Activated naive CD8-positive, alpha-beta T cell treated with anti-CD3 and anti-CD28 coated beads, Interleukin-2, amount 50 U/mL, for 24 hours (primary cell): ENCODE measurements around the gene SHMT1.
"Not testable (repeated sequence)": the region's sequence is repeated elsewhere in the genome, so short reads cannot be mapped to it uniquely, and the experiment has no call there.

Experiments
- ATAC-seq: fragments of 150-1000 bp; cut with Tn5 transposase; one replicate; pipeline ENCODE4 v1.10.0; 2021
- DNase-seq: peaks from one replicate; pipeline ENCODE4 v3.0.0; 2021
- H3K27ac Mint-ChIP-seq: one replicate; pipeline ENCODE4 v1.8.0; 2021; ENCODE audit warnings: mild to moderate bottlenecking, mixed read lengths
- H3K27me3 Mint-ChIP-seq: one replicate; pipeline ENCODE4 v1.8.0; 2021; ENCODE audit warnings: mixed read lengths
- H3K36me3 Mint-ChIP-seq: one replicate; pipeline ENCODE4 v1.8.0; 2021; ENCODE audit warnings: low read depth, mixed read lengths
- H3K4me1 Mint-ChIP-seq: one replicate; pipeline ENCODE4 v1.8.0; 2021; ENCODE audit warnings: mixed read lengths
- H3K4me3 Mint-ChIP-seq: one replicate; pipeline ENCODE4 v1.8.0; 2021; ENCODE audit warnings: mild to moderate bottlenecking, moderate library complexity, mixed read lengths
- H3K9me3 Mint-ChIP-seq: one replicate; pipeline ENCODE4 v1.8.0; 2021; ENCODE audit warnings: mixed read lengths

SHMT1 gene

GRCh38 chr17:18362698-18363100 lies 651 bp downstream of the SHMT1 start:
- DNase-seq (peak; percentile 15), ATAC-seq (no peak)
- peak overlapping the region; percentile 88 for H3K4me3 Mint-ChIP-seq
- no peaks in the 10 kb centered on the region for H3K27me3 Mint-ChIP-seq
- no peaks in the 10 kb centered on the region for H3K36me3 Mint-ChIP-seq
- H3K4me1 Mint-ChIP-seq: peaks cover 18% of the 10 kb centered on the region
- H3K9me3 Mint-ChIP-seq: no peaks in the 10 kb centered on the region
- H3K27ac Mint-ChIP-seq: peak overlapping the region; percentile 60

GRCh38 chr17:18361837-18362697 lies 1.3 kb downstream of the SHMT1 start:
- H3K27ac Mint-ChIP-seq: peak overlapping the region; percentile 60
- no peak for ATAC-seq

GRCh38 chr17:18360518-18360917 lies 2.8 kb downstream of the SHMT1 start:
- no peaks in the 10 kb centered on the region for H3K27me3 Mint-ChIP-seq
- H3K4me1 Mint-ChIP-seq: peaks cover 18% of the 10 kb centered on the region
- no peak overlapping the region for H3K4me3 Mint-ChIP-seq

More at GRCh38 chr17:18361837-18362697, 1.3 kb downstream of the SHMT1 start:
- DNase-seq: no peak
- Mint-ChIP-seq H3K27me3 (no peaks in the 10 kb centered on the region), H3K9me3 (no peaks in the 10 kb centered on the region), H3K4me1 (peaks cover 18% of the 10 kb centered on the region), H3K4me3 (peak overlapping the region; percentile 88), H3K36me3 (no peaks in the 10 kb centered on the region)

GRCh38 chr17:18356624-18357023 lies 6.7 kb downstream of the SHMT1 start:
- no peaks in the 10 kb centered on the region for H3K27me3 Mint-ChIP-seq
- H3K4me1 Mint-ChIP-seq: peaks cover under 1% of the 10 kb centered on the region
- ATAC-seq (no peak), DNase-seq (no peak)
- no peak overlapping the region for H3K27ac Mint-ChIP-seq
- no peak overlapping the region for H3K4me3 Mint-ChIP-seq
- no peaks in the 10 kb centered on the region for H3K9me3 Mint-ChIP-seq
- H3K36me3 Mint-ChIP-seq: peaks cover 22% of the 10 kb centered on the region

More at GRCh38 chr17:18360518-18360917, 2.8 kb downstream of the SHMT1 start:
- DNase-seq (no peak), ATAC-seq (no peak)
- H3K9me3 Mint-ChIP-seq: no peaks in the 10 kb centered on the region
- no peak overlapping the region for H3K27ac Mint-ChIP-seq
- H3K36me3 Mint-ChIP-seq: peaks cover 2% of the 10 kb centered on the region

- no peak overlapping the region for H3K27ac Mint-ChIP-seq
- no peaks in the 10 kb centered on the region for H3K4me1 Mint-ChIP-seq
- ATAC-seq: no peak
- DNase-seq: no peak
- no peaks in the 10 kb centered on the region for H3K27me3 Mint-ChIP-seq
- no peaks in the 10 kb centered on the region for H3K9me3 Mint-ChIP-seq
- peaks cover 22% of the 10 kb centered on the region for H3K36me3 Mint-ChIP-seq
- H3K4me3 Mint-ChIP-seq: no peak overlapping the region
Observed at GRCh38 chr17:18353541-18353940, 9.8 kb downstream of the SHMT1 start.

- H3K27me3 Mint-ChIP-seq: no peaks in the 10 kb centered on the region
- H3K27ac Mint-ChIP-seq: no peak overlapping the region
- H3K4me1 Mint-ChIP-seq: no peaks in the 10 kb centered on the region
- no peak overlapping the region for H3K4me3 Mint-ChIP-seq
- peaks cover 24% of the 10 kb centered on the region for H3K36me3 Mint-ChIP-seq
- H3K9me3 Mint-ChIP-seq: no peaks in the 10 kb centered on the region
- ATAC-seq: no peak
- no peak for DNase-seq
Observed at GRCh38 chr17:18344021-18344420, 19.3 kb downstream of the SHMT1 start.

- Mint-ChIP-seq H3K4me3 (no peak overlapping the region), H3K9me3 (no peaks in the 10 kb centered on the region), H3K27me3 (no peaks in the 10 kb centered on the region), H3K36me3 (peaks cover 25% of the 10 kb centered on the region), H3K27ac (no peak overlapping the region), H3K4me1 (no peaks in the 10 kb centered on the region)
- ATAC-seq (no peak), DNase-seq (no peak)
Observed at GRCh38 chr17:18339933-18340332, 23.4 kb downstream of the SHMT1 start.

- not testable (repeated sequence) for H3K4me1 Mint-ChIP-seq, H3K4me3 Mint-ChIP-seq, ATAC-seq, H3K27me3 Mint-ChIP-seq, DNase-seq, H3K9me3 Mint-ChIP-seq, H3K27ac Mint-ChIP-seq
- H3K36me3 Mint-ChIP-seq: peaks cover 31% of the 10 kb centered on the region
Observed at GRCh38 chr17:18338158-18338557, 25.2 kb downstream of the SHMT1 start.

GRCh38 chr17:18332909-18333489 lies 30.4 kb downstream of the SHMT1 start:
- Mint-ChIP-seq H3K27ac (no peak overlapping the region), H3K4me1 (peaks cover 6% of the 10 kb centered on the region)

GRCh38 chr17:18331879-18332278 lies 31.5 kb downstream of the SHMT1 start:
- Mint-ChIP-seq H3K36me3 (peaks cover 17% of the 10 kb centered on the region), H3K9me3 (no peaks in the 10 kb centered on the region), H3K4me3 (no peak overlapping the region), H3K27me3 (no peaks in the 10 kb centered on the region), H3K4me1 (peaks cover 6% of the 10 kb centered on the region), H3K27ac (no peak overlapping the region)
- no peak for DNase-seq
- ATAC-seq: no peak

More at GRCh38 chr17:18332909-18333489, 30.4 kb downstream of the SHMT1 start:
- no peaks in the 10 kb centered on the region for H3K27me3 Mint-ChIP-seq
- DNase-seq: no peak
- H3K4me3 Mint-ChIP-seq: no peak overlapping the region
- peaks cover 20% of the 10 kb centered on the region for H3K36me3 Mint-ChIP-seq
- no peaks in the 10 kb centered on the region for H3K9me3 Mint-ChIP-seq
- ATAC-seq: no peak

- peaks cover 15% of the 10 kb centered on the region for H3K4me1 Mint-ChIP-seq
- H3K9me3 Mint-ChIP-seq: no peaks in the 10 kb centered on the region
- H3K27me3 Mint-ChIP-seq: no peaks in the 10 kb centered on the region
- ATAC-seq: no peak
- no peak for DNase-seq
- H3K27ac Mint-ChIP-seq: no peak overlapping the region
- H3K36me3 Mint-ChIP-seq: peaks cover 14% of the 10 kb centered on the region
- H3K4me3 Mint-ChIP-seq: no peak overlapping the region
Observed at GRCh38 chr17:18328643-18329204, 34.6 kb downstream of the SHMT1 start.

- no peak for ATAC-seq
- H3K36me3 Mint-ChIP-seq: peaks cover 14% of the 10 kb centered on the region
- H3K9me3 Mint-ChIP-seq: no peaks in the 10 kb centered on the region
- peaks cover 15% of the 10 kb centered on the region for H3K4me1 Mint-ChIP-seq
- no peak for DNase-seq
- no peak overlapping the region for H3K4me3 Mint-ChIP-seq
- H3K27ac Mint-ChIP-seq: no peak overlapping the region
- no peaks in the 10 kb centered on the region for H3K27me3 Mint-ChIP-seq
Observed at GRCh38 chr17:18327556-18327955, 35.8 kb downstream of the SHMT1 start.

GRCh38 chr17:18327093-18327492 lies 36.3 kb downstream of the SHMT1 start:
- peaks cover 13% of the 10 kb centered on the region for H3K4me1 Mint-ChIP-seq
- no peak overlapping the region for H3K27ac Mint-ChIP-seq
- H3K9me3 Mint-ChIP-seq: no peaks in the 10 kb centered on the region
- no peak for ATAC-seq
- H3K36me3 Mint-ChIP-seq: peaks cover 14% of the 10 kb centered on the region
- H3K4me3 Mint-ChIP-seq: no peak overlapping the region
- no peaks in the 10 kb centered on the region for H3K27me3 Mint-ChIP-seq
- no peak for DNase-seq

GRCh38 chr17:18326572-18326971 lies 36.8 kb downstream of the SHMT1 start:
- Mint-ChIP-seq H3K4me3 (no peak overlapping the region), H3K9me3 (no peaks in the 10 kb centered on the region), H3K36me3 (peaks cover 14% of the 10 kb centered on the region), H3K27ac (peak overlapping the region; percentile 15), H3K4me1 (peaks cover 11% of the 10 kb centered on the region), H3K27me3 (no peaks in the 10 kb centered on the region)
- ATAC-seq (no peak), DNase-seq (no peak)

GRCh38 chr17:18326039-18326438 lies 37.3 kb downstream of the SHMT1 start:
- no peak for DNase-seq
- H3K36me3 Mint-ChIP-seq: peaks cover 14% of the 10 kb centered on the region

More at GRCh38 chr17:18326039-18326438, 37.3 kb downstream of the SHMT1 start:
- H3K9me3 Mint-ChIP-seq: no peaks in the 10 kb centered on the region
- H3K27me3 Mint-ChIP-seq: no peaks in the 10 kb centered on the region
- H3K4me1 Mint-ChIP-seq: peaks cover 12% of the 10 kb centered on the region
- peak overlapping the region; percentile 15 for H3K27ac Mint-ChIP-seq
- ATAC-seq: no peak
- H3K4me3 Mint-ChIP-seq: no peak overlapping the region
